COLO668 (cell line): ENCODE results near the gene TLE4.

ENCODE experiments used
- DNase-seq: peaks from one replicate; lab custom pipeline; 2025; ENCODE audit not compliant: unreplicated experiment; lab: John Stamatoyannopoulos, UW

Gene TLE4

GRCh38 chr9:79570448-79571308 lies 1.1 kb upstream of the TLE4 start:
- peak; percentile 56 for DNase-seq

- DNase-seq: no peak
Measured at GRCh38 chr9:79572032-79572607, 355 bp downstream of the TLE4 start.

- DNase-seq: peak; percentile 80
Measured at GRCh38 chr9:79572608-79573411, 1.0 kb downstream of the TLE4 start.

GRCh38 chr9:79573412-79573923 lies 1.7 kb downstream of the TLE4 start:
- peak; percentile 41 for DNase-seq

- no peak for DNase-seq
Measured at GRCh38 chr9:79574136-79574535, 2.4 kb downstream of the TLE4 start.

- no peak for DNase-seq
Measured at GRCh38 chr9:79574781-79575180, 3.0 kb downstream of the TLE4 start.

GRCh38 chr9:79575547-79575946 lies 3.8 kb downstream of the TLE4 start:
- DNase-seq: no peak

GRCh38 chr9:79577969-79578723 lies 6.4 kb downstream of the TLE4 start:
- no peak for DNase-seq

- no peak for DNase-seq
Measured at GRCh38 chr9:79578891-79579290, 7.1 kb downstream of the TLE4 start.

GRCh38 chr9:79579624-79580023 lies 7.9 kb downstream of the TLE4 start:
- no peak for DNase-seq

GRCh38 chr9:79580055-79580454 lies 8.3 kb downstream of the TLE4 start:
- DNase-seq: no peak

GRCh38 chr9:79581388-79581787 lies 9.6 kb downstream of the TLE4 start:
- DNase-seq: no peak

- no peak for DNase-seq
Measured at GRCh38 chr9:79581794-79582193, 10.0 kb downstream of the TLE4 start.

GRCh38 chr9:79583952-79584654 lies 12.3 kb downstream of the TLE4 start:
- DNase-seq: no peak

GRCh38 chr9:79584655-79584982 lies 12.9 kb downstream of the TLE4 start:
- no peak for DNase-seq

- DNase-seq: no peak
Measured at GRCh38 chr9:79588488-79589223, 16.9 kb downstream of the TLE4 start.

- no peak for DNase-seq
Measured at GRCh38 chr9:79591458-79591857, 19.7 kb downstream of the TLE4 start.

GRCh38 chr9:79592726-79593493 lies 21.1 kb downstream of the TLE4 start:
- no peak for DNase-seq
